Glutamatergic neuron (in vitro differentiated cells): ENCODE data around the gene SPRED1. TPM values are rescaled to one million over a fixed set of nuclear protein-coding genes. Genes with fewer than 3 reads are reported as not detected.

Experiments used
- DNase-seq: peaks from one replicate; pipeline ENCODE4 v3.0.0; 2022
- H3K27ac Mint-ChIP-seq: one replicate; pipeline ENCODE4 v1.8.0; 2020; ENCODE audit warnings: mild to moderate bottlenecking, mixed read lengths, inconsistent platforms; ENCODE audit not compliant: unreplicated experiment
- H3K27me3 Mint-ChIP-seq: one replicate; pipeline ENCODE4 v1.8.0; 2020; ENCODE audit warnings: mild to moderate bottlenecking, moderate library complexity, mixed read lengths, inconsistent platforms; ENCODE audit not compliant: unreplicated experiment
- H3K36me3 Mint-ChIP-seq: one replicate; pipeline ENCODE4 v1.8.0; 2020; ENCODE audit warnings: mild to moderate bottlenecking, mixed read lengths, inconsistent platforms; ENCODE audit not compliant: unreplicated experiment
- H3K4me1 Mint-ChIP-seq: one replicate; pipeline ENCODE4 v1.8.0; 2020; ENCODE audit warnings: mild to moderate bottlenecking, low read depth, mixed read lengths, inconsistent platforms; ENCODE audit not compliant: unreplicated experiment
- H3K4me3 Mint-ChIP-seq: one replicate; pipeline ENCODE4 v1.8.0; 2020; ENCODE audit warnings: mild to moderate bottlenecking, mixed read lengths, inconsistent platforms; ENCODE audit not compliant: unreplicated experiment
- H3K9me3 Mint-ChIP-seq: one replicate; pipeline ENCODE4 v1.8.0; 2020; ENCODE audit warnings: mild to moderate bottlenecking, moderate library complexity, mixed read lengths, inconsistent platforms; ENCODE audit not compliant: unreplicated experiment
- CTCF ChIP-seq: fragments of 200-600 bp; sonication (generic); IDR thresholded peaks from one replicate; pipeline ENCODE4 v1.5.0; 2021; ENCODE audit not compliant: partially characterized antibody, unreplicated experiment
- total RNA-seq: library from RNA; stranded (reverse); fragmentation: NEBNext Ultra II Directional; extraction: Animal tissue kit (Norgen Biotek cat#: 25700); gene quantifications from one replicate; pipeline ENCODE4 v1.2.1, GENCODE V29; 2021; ENCODE audit not compliant: unreplicated experiment

Gene SPRED1
- total RNA-seq, 1 donor from 2014 or later = 2.4 TPM

- no peak for DNase-seq
- no peak overlapping the region for H3K4me3 Mint-ChIP-seq
- peaks cover 11% of the 10 kb centered on the region for H3K36me3 Mint-ChIP-seq
- H3K4me1 Mint-ChIP-seq = no peaks in the 10 kb centered on the region
- no peak overlapping the region for H3K27ac Mint-ChIP-seq
- TF ChIP-seq CTCF = no peak
- no peaks in the 10 kb centered on the region for H3K27me3 Mint-ChIP-seq
- no peaks in the 10 kb centered on the region for H3K9me3 Mint-ChIP-seq
Observed at GRCh38 chr15:38294126-38294525, 41.5 kb downstream of the SPRED1 start.

DNA sequence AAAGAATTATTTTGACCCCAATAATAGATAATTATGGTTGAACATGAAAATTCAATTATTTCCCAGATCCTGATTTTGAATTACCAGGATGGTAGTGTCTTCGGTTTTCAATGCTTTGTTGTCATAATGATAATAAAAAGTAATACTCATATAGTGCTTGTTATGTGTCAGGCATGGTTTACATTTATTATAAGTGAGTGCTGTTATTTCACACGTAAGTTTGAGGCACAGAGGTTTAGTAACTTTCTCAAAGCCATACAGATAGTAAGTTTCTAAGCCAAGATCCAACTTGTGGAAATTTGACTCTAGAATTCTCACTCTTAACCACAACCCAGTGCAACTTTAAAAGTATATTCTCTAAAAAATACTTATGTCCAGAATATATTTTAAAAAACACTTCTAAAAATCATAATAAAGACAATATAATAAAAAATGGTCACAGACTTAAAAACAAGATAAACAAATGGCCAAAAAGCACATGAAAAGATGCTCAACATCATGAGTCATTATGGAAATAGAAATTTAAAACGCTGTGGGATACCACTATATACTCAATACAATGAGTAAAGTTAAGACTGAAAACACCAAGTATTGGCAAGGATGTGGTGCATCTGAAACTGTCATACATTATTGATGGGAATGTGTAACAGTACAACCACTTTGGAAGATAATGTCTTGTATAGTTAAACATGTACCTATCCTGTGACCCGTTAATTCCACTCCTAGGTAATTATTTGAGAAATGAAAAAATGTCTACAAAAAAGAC is 45.2 kb downstream of the SPRED1 start:
- no peaks in the 10 kb centered on the region for H3K9me3 Mint-ChIP-seq
- no peak for DNase-seq
- H3K27ac Mint-ChIP-seq = no peak overlapping the region
- no peaks in the 10 kb centered on the region for H3K27me3 Mint-ChIP-seq
- H3K36me3 Mint-ChIP-seq = no peaks in the 10 kb centered on the region
- H3K4me1 Mint-ChIP-seq = peaks cover 4% of the 10 kb centered on the region
- H3K4me3 Mint-ChIP-seq = no peak overlapping the region
- no peak for TF ChIP-seq CTCF

GRCh38 chr15:38299216-38299615 is 46.6 kb downstream of the SPRED1 start:
- H3K27me3 Mint-ChIP-seq = no peaks in the 10 kb centered on the region
- H3K36me3 Mint-ChIP-seq = no peaks in the 10 kb centered on the region
- no peak for DNase-seq
- H3K4me1 Mint-ChIP-seq = peaks cover 4% of the 10 kb centered on the region
- H3K27ac Mint-ChIP-seq = no peak overlapping the region
- TF ChIP-seq CTCF = no peak
- no peaks in the 10 kb centered on the region for H3K9me3 Mint-ChIP-seq
- H3K4me3 Mint-ChIP-seq = no peak overlapping the region

GRCh38 chr15:38300395-38300794 is 47.8 kb downstream of the SPRED1 start:
- Mint-ChIP-seq H3K27me3 (no peaks in the 10 kb centered on the region), H3K36me3 (no peaks in the 10 kb centered on the region), H3K27ac (no peak overlapping the region), H3K9me3 (no peaks in the 10 kb centered on the region), H3K4me1 (peaks cover 4% of the 10 kb centered on the region), H3K4me3 (no peak overlapping the region)
- no peak for DNase-seq
- no peak for TF ChIP-seq CTCF

DNA sequence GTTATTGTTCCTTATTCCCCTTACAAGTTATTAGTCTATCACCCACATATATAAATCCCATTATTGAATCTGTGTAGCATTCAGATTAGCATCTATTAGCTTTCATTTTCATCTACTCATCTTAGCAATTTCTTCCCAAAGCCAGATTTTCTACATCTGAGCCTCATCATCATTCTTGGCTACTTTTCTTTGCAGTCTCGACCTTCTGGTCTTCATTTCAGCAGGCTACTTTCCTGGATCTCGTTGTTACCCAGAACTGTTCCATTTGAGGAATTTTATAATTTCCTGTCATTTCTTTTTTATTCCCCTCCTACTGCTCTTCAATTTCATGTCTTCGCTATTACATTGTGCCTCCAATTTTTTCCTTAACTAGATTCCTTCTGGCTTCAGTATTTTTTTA is 51.8 kb downstream of the SPRED1 start:
- no peak for TF ChIP-seq CTCF
- no peaks in the 10 kb centered on the region for H3K27me3 Mint-ChIP-seq
- no peak overlapping the region for H3K27ac Mint-ChIP-seq
- H3K36me3 Mint-ChIP-seq = no peaks in the 10 kb centered on the region
- H3K9me3 Mint-ChIP-seq = no peaks in the 10 kb centered on the region
- DNase-seq = no peak
- peaks cover 4% of the 10 kb centered on the region for H3K4me1 Mint-ChIP-seq
- no peak overlapping the region for H3K4me3 Mint-ChIP-seq
